Activated CD4-positive, alpha-beta T cell treated with anti-CD3 and anti-CD28 coated beads, Interleukin-2, amount 50 U/mL, for 4 hours (primary cell): ENCODE data around the gene GARIN1A.
"Not testable (repeated sequence)": the region's sequence is repeated elsewhere in the genome, so short reads cannot be mapped to it uniquely, and the experiment has no call there.

Source experiments
- DNase-seq, 2 experiments: peaks; one replicate each; pipeline ENCODE4 v3.0.0-alpha.2; 2020

Gene GARIN1A

DNA sequence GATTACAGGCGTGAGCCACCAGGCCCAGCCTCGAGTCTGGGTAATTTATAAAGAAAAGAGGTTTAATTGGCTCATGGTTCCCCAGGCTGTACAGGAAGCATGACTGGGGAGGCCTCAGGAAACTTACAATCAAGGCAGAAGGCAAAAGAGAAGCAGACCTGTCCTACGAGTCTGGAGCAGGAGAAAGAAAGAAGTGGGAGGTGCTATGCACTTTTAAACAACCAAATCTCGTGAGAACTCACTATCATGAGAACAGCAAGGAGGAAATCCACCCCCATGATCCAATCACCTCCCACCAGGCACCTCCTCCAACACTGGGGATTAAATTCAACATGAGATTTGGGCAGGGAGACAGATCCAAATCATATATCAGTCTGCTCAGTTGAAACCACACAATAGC, 11.6 kb downstream of the GARIN1A start:
- DNase-seq: not testable (repeated sequence)

DNA sequence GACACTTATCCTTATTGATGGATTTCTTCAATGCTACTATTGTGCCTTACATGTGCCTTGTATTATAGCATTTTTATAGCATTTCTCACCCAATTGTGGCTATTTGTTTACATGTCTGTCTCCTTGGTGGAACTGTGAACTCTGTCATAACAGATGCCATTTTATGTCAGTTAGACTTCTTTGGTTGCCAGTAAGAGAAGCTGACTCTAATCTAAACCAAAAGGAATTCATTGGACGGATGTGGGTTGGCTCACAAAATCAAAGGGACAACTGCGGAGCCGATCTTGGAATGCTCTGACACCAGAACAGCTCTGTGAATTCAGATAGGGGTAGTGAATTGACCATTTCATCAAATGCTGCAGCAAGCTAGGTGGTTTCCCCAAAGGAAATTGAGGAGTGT, 15.0 kb downstream of the GARIN1A start:
- no peak for DNase-seq

DNA sequence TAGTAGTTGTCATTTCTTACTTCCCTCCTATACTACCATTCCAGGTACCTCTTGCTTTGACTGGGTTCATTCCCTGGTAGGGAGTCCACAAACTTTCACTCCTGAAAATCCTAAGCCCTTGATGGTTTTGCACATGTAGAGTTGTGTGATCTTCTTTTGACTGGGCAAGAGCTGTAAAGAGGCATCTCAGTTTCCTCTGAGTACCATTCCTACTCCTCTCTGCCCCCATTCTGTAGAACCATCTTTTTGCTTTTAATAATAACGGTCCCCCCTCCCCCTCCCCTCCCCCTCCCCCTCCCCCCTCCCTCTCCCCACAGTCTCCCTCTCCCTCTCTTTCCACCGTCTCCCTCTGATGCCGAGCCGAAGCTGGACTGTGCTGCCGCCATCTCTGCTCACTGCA, 16.4 kb downstream of the GARIN1A start:
- no peak for DNase-seq

DNA sequence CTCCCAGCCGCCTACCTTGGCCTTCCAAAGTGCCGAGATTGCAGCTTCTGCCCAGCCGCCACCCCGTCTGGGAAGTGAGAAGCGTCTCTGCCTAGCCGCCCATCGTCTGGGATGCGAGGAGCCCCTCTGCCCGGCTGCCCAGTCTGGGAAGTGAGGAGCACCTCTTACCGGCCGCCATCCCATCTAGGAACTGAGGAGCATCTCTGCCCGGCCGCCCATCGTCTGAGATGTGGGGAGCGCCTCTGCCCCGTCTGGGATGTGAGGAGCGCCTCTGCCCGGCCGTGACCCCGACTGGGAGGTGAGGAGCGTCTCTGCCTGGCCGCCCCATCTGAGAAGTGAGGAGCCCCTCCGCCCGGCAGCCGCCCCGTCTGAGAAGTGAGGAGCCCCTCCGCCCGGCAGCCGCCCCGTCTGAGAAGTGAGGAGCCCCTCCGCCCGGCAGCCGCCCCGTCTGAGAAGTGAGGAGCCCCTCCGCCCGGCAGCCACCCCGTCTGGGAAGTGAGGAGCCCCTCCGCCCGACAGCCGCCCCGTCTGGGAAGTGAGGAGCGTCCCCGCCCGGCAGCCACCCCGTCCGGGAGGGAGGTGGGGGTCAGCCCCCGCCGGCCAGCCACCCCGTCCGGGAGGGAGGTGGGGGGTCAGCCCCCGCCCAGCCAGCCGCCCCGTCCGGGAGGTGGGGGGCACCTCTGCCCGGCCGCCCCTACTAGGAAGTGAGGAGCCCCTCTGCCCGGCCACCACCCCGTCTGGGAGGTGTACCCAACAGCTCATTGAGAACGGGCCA, 17.3 kb downstream of the GARIN1A start:
- not testable (repeated sequence) for DNase-seq

DNA sequence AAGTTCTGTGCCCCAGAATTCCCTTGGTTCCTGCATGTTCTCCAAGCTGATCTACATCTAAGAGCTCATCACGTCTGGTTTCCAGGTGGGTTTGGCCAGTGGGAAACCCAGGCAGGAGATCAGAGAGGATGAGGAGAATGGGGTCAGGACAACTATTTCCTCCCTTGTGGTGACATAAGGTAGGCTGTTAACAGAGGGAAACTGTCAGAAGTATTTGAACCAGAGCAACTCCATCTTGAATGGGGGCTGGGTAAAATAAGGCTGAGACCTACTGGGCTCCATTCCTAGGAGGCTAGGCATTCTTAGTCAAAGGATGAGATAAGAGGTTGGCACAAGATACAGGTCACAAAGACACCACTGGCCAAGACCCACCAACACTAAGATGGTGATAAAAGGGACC, 19.1 kb downstream of the GARIN1A start:
- no peak for DNase-seq

- no peak for DNase-seq
Measured at GRCh38 chr7:128692623-128693270, 20.7 kb downstream of the GARIN1A start.

- DNase-seq: no peak
Measured at GRCh38 chr7:128693373-128694015, 21.4 kb downstream of the GARIN1A start.

- DNase-seq: no peak
Measured at GRCh38 chr7:128694738-128695137, 22.6 kb downstream of the GARIN1A start.

DNA sequence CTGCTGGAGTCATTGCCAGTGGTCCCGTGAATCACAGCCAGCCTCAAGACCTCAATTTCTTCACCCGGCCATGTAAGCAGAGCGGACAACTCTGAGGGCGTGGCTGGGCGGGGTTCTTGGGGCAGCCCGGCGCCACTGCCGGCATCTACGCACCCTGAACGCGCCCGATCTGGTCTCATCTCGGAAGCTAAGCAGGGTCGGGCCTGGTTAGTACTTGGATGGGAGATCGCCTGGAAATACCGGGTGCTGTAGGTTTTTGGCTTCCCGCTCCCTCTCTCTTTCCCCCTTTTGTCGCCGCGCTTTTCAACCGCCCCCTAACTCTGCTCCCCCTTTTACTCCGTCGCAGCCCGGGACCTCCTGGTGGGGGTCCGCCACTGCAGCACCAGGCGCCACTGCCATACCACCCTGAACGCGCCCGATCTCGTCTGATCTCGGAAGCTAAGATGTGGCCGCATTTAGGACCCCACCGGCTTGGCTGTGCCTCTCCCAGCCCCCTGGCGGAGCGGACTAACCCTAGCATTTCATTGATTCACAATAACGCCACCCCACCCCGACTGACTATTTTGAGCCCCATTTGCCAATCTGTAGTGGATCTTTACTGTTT, 25.3 kb downstream of the GARIN1A start:
- DNase-seq: no peak

DNA sequence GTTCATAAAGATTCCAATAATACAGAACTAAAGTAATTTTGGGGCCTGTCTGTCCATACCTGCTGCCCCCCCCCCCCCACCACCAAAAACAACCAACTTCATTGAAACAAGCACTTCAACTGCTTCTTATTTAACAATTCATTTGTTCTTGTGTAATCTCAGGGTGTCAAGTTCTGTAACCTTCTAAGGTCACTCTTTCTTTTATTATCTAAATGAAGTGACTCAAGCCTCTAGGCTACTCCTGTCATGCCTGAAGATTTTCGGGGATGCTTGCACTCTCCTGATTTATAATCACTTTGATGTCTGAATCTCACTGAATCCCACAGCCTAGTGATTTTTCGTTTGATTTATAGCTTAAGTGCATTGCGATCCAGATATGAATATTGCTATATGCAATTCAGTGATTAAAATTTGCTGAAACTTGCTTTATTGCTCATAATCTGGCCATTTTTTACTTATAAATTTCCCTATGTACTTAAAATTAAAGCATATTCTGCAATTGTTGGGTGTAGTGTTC, 27.2 kb downstream of the GARIN1A start:
- no peak for DNase-seq

- DNase-seq: no peak
Measured at GRCh38 chr7:128699895-128700294, 27.8 kb downstream of the GARIN1A start.

- no peak for DNase-seq
Measured at GRCh38 chr7:128701062-128701785, 29.1 kb downstream of the GARIN1A start.

DNA sequence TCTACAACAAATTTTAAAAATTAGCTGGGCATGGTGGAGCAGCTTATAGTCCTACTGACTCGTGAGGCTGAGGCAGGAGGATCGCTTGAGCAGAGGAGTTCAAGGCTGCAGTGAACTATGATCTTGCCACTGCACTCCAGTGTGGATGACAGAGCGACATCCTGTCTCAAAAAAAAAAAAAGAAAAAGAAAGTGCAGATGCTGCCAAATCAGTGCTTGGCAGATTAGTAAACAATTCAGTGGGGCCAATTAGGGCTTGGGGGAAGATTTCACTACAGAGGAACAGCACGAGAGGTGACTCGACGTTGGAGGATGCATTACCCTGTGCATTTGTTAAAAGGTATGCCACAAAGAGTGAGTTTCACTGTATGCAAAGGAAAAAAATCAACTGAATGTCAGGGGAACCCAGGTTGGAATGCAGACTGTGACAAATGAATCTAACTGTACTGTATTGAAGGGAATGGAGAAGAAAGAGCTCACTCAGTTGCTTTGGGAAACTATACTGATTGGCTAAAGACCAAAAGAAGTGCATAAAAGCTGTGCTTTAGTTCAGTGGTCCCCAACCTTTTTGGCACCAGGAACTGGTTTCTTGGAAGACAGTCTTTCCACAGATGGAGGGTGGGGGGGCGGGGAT, 31.6 kb downstream of the GARIN1A start:
- no peak for DNase-seq

- DNase-seq: no peak
Measured at GRCh38 chr7:128705891-128706333, 33.8 kb downstream of the GARIN1A start.

DNA sequence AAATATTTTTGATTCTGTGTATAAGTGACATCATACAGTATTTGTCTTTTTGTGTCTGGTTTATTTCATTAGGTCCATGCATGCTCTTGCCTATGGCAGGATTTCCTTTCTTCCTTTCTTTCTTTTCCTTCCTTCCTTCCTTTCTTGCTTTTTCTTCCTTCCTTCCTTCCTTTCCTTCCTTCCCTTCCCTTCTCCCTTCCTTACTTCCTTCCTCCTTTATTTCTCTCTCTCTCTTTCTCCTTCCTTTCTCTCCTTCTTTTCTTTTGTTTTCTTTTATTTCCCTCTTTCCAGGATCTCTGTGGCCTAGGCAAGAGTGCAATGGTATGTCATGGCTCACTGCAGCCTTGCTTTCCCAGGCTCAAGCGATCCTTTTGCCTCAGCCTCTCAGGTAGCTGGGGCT, 35.7 kb downstream of the GARIN1A start:
- DNase-seq: no peak

DNA sequence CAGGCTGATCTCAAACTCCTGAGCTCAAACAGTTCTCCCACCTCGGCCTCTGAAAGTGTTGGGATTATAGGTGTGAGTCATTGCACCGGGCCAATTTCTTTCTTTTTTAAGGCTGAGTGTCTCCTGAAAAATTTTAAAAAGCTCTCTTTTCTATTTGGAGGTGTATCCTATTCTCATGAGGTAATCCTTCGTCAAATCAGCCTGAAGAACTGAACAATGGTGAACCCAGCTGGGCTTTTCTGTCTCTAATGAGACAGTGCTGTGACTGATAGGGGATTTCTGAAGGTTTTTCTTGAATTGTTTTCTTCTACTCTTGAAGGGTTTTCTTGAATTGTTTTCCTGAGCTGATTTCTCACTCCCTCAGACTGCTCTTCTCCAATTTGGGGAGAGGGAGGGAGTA, 36.1 kb downstream of the GARIN1A start:
- DNase-seq: no peak

DNA sequence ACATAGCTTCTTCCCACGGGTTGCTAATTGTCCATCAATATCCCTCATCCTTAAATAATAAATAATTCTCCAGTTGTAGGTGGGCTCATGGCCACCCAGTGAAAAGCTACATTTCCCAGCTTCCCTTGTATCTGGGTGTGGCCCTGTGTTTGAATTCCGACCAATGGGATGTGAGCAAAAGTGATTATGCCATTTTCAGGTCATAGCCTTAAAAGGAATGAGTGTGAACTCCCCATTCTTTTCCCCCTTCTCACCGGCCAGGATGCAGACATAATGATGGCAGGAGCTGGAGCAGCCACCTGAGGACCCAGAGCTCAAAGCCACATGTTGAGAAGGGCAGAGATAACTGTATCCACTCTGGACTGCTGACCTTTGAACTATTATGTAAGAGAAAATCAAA, 36.7 kb downstream of the GARIN1A start:
- no peak for DNase-seq

- no peak for DNase-seq
Measured at GRCh38 chr7:128710481-128710880, 38.4 kb downstream of the GARIN1A start.

GRCh38 chr7:128713794-128714193, 41.7 kb downstream of the GARIN1A start:
- DNase-seq: no peak

DNA sequence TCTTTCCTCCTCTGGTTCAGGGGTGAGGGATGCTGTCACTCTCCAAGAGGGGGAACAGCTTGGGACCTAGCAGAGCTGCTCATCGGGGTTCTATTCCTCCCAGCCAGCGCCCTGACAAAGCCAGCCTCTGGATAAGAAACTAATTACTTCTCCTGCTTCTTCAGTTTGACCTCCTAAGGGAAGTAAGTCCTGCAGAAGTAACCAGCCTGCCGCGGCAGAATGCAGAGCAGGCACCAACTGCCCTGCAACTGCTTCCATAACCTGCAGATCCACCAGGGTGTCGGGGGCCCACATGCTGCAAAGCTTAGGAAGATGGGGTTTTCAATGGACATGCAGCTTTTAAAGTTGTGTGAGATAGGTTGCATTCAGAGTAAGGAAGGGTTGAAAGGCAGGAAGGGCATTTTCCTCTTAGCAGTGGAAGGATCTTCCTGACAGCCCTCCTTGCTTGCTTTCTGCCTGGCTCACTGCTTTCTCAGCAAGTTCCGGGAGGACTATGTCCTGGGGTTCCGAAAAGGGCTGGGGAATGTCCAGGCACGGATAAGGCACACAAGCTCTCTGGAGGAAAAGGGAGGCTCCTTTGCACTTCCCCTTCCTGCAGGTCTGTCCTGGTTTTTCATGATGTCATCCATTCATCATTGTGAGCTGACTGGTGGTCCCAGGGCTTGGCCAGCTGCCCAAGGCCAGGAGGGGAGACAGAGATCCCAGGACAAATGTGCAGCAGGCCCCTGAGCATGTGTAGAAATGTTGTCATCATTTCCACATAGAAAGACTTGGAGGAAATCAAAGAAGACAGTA, 42.8 kb downstream of the GARIN1A start:
- DNase-seq: no peak

GRCh38 chr7:128718967-128719642, 47.0 kb downstream of the GARIN1A start:
- no peak for DNase-seq
